ENCODE data around the gene GSTA1. TPM values are rescaled to one million over a fixed set of nuclear protein-coding genes. Genes with fewer than 3 reads are reported as not detected.
"Not testable (repeated sequence)": the region's sequence is repeated elsewhere in the genome, so short reads cannot be mapped to it uniquely, and the experiment has no call there.

Gene GSTA1
- total and polyA plus RNA-seq, 10 donors = 0.10 to 0.12 TPM; not detected in 8

DNA sequence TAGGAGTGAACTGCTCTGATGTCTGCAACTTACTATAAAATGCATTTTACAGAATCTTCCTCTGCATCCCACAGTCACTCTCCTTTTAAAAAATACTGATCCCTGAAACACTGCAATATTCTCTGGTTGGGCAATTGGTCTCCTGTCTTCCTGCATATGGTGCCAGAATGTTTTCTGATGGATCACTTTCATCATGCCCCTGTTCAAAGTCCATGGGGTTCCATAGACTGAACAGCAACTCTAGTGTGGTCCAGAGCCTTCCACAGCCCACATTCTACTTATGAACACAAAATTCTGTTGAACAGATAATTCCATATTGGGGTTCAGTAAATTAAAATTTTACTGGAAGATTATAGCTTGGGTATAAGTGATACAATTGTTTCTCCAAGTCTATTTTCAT is 51.3 kb downstream of the GSTA1 start:
- TF ChIP-seq POLR2A (IDR thresholded peaks at IDR 0.05) = no peak
- no peak for TF ChIP-seq POLR2AphosphoS5 (IDR thresholded peaks at IDR 0.05)
- TF ChIP-seq, protein P1, sequence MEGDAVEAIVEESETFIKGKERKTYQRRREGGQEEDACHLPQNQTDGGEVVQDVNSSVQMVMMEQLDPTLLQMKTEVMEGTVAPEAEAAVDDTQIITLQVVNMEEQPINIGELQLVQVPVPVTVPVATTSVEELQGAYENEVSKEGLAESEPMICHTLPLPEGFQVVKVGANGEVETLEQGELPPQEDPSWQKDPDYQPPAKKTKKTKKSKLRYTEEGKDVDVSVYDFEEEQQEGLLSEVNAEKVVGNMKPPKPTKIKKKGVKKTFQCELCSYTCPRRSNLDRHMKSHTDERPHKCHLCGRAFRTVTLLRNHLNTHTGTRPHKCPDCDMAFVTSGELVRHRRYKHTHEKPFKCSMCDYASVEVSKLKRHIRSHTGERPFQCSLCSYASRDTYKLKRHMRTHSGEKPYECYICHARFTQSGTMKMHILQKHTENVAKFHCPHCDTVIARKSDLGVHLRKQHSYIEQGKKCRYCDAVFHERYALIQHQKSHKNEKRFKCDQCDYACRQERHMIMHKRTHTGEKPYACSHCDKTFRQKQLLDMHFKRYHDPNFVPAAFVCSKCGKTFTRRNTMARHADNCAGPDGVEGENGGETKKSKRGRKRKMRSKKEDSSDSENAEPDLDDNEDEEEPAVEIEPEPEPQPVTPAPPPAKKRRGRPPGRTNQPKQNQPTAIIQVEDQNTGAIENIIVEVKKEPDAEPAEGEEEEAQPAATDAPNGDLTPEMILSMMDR (IDR thresholded peaks at IDR 0.05 in 8 of 11, conservative IDR thresholded peaks at IDR 0.05 in 3 of 11) = no peak
- no peaks in the 10 kb centered on the region for H3K4me1 ChIP-seq
- no peaks in the 10 kb centered on the region for H3K36me3 ChIP-seq
- peaks cover 0 to 5% (median 0%) of the 10 kb centered on the region in 7 donors for H3K27me3 ChIP-seq (replicated peaks in 1 of 7)
- peaks cover 0 to 14% (median 0%) of the 10 kb centered on the region in 8 donors for H3K9me3 ChIP-seq
- intact Hi-C loops (cut with DNase I; ENCODE audit: low total_unique reads) = no loop called here
- DNase-seq = no peak
- no peak overlapping the region for H3K27ac ChIP-seq
- no peak overlapping the region for H3K4me3 ChIP-seq

DNA sequence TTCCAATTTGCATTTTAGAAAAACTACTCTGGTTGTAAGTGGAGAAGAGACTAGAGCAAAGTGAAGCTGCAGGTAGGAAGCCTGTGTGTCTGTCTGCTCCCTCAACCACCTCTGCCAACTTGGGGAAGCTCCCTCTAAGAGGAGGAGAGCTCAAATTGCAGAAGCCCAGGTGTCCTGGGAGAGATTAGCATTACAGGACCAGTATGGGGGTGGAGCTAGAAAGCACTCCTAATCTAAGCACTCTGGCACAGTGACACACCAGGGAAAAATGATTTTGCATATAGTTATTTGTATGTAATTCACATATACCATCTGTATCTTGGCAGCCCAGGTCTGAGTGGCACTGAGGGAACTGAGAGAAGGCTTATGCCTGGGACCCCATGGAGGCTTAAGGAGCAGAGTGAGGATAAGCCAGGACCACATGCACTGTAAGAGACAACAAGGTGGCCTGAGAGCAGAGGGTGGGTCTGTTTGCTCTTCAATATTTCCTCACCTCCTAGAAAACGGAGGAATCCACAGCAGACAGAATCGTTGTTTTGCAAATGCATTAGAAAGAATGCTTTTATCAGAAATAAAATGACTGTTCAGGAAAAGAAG is 54.0 kb downstream of the GSTA1 start:
- WGBS, 5 donors = 63 to 85% (median 69%) methylated on average over 2 of the region's 2 CpGs
- no peak overlapping the region for H3K27ac ChIP-seq
- H3K27me3 ChIP-seq (replicated peaks in 1 of 7) = peaks cover 0 to 4% (median 0%) of the 10 kb centered on the region in 7 donors
- no peaks in the 10 kb centered on the region for H3K36me3 ChIP-seq
- H3K9me3 ChIP-seq = peaks cover 0 to 14% (median 0%) of the 10 kb centered on the region in 8 donors
- intact Hi-C loops (cut with DNase I; ENCODE audit: low total_unique reads) = no loop called here
- no peak overlapping the region for H3K4me3 ChIP-seq
- no peaks in the 10 kb centered on the region for H3K4me1 ChIP-seq
- TF ChIP-seq, protein P1 (IDR thresholded peaks at IDR 0.05 in 8 of 11, conservative IDR thresholded peaks at IDR 0.05 in 3 of 11) = no peak
- TF ChIP-seq POLR2AphosphoS5 (IDR thresholded peaks at IDR 0.05) (no peak), POLR2A (IDR thresholded peaks at IDR 0.05) (no peak)
- DNase-seq = no peak

DNA sequence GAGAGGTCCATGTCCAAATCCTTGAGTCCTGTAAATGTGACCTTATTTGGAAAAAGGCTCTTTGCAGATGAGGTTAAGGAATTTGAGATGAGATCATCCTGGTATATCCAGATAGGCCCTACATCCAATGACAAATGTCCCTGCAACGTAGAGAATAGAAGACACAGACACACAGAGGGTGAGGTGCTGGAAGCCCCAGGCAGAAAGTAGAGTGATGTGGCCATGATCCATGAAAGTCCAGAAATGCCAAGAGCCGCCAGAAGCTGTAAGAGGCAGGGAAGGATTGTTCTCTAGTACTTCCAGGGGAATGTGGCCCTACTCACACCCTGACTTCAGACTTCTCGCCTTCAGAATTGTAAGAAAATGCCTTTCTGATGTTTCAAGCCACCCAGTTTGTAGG is 56.3 kb downstream of the GSTA1 start:
- H3K9me3 ChIP-seq = peaks cover 0 to 14% (median 0%) of the 10 kb centered on the region in 8 donors
- DNase-seq; H3K4me3 ChIP-seq; intact Hi-C loops (cut with DNase I; ENCODE audit: low total_unique reads); H3K36me3 ChIP-seq; H3K27ac ChIP-seq; H3K4me1 ChIP-seq; H3K27me3 ChIP-seq (replicated peaks in 1 of 7): not testable (repeated sequence)
- 67 to 81% (median 78%) methylated on average over 3 of the region's 3 CpGs for WGBS, 5 donors

DNA sequence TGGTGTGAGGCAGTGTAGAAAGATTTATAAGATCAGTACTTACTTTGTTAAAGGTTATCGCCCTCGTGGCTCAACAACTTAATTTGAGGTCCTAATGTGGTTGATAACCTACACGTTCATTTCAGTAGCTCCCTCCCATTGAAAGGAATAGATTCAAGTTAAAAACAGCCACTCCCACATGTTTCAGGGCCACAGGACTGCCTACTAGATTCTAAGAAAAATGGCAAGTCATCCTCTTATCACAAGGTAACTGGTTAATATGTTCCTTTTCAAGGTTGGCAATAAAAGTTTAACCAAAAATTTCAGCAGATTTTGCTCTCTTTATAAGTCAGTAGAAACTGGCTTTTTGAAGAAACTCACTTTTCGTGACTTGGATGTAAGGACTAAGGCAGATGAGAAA is 57.4 kb downstream of the GSTA1 start:
- no peak overlapping the region for H3K27ac ChIP-seq
- no peaks in the 10 kb centered on the region for H3K4me1 ChIP-seq
- TF ChIP-seq, protein P1 (IDR thresholded peaks at IDR 0.05 in 8 of 11, conservative IDR thresholded peaks at IDR 0.05 in 3 of 11) = no peak
- TF ChIP-seq POLR2AphosphoS5 (IDR thresholded peaks at IDR 0.05) (no peak), POLR2A (IDR thresholded peaks at IDR 0.05) (no peak)
- no peaks in the 10 kb centered on the region for H3K27me3 ChIP-seq (replicated peaks in 1 of 7)
- DNase-seq = no peak
- no peak overlapping the region for H3K4me3 ChIP-seq
- 73 to 80% (median 74%) methylated on average over 4 of the region's 4 CpGs for WGBS, 5 donors
- H3K36me3 ChIP-seq = no peaks in the 10 kb centered on the region
- intact Hi-C loops (cut with DNase I; ENCODE audit: low total_unique reads) = no loop called here
- peaks cover 0 to 13% (median 0%) of the 10 kb centered on the region in 8 donors for H3K9me3 ChIP-seq

Measured in spleen (tissue), 11 donors.